AG04450 (cell line): ENCODE data around the gene THPO. TPM values are rescaled to one million over a fixed set of nuclear protein-coding genes. Genes with fewer than 3 reads are reported as not detected.
A peak's percentile ranks its signal among the peaks of the same experiment; 100 is the strongest.

Experiments
- CTCF ChIA-PET: fragments of 300-600, 350-600 bp; formaldehyde crosslinking; extraction: SDS; loops from one replicate; lab custom pipeline; 2022; ENCODE audit warnings: antibody characterized with exemption, inconsistent platforms; lab: Charles Lee
- POLR2A ChIA-PET: fragments of 350-600 bp; formaldehyde crosslinking; extraction: SDS; loops from one replicate; lab custom pipeline; 2021; ENCODE audit warnings: antibody characterized with exemption, inconsistent platforms; lab: Yijun Ruan, JAX
- DNase-seq: peaks from one replicate; pipeline ENCODE4 v3.0.0-alpha.2; 2011; ENCODE audit warnings: low read depth, low spot score
- H3K27ac ChIP-seq: one replicate; pipeline ENCODE4 v1.5.1; 2012; ENCODE audit warnings: low read depth, low read length, control low read depth
- H3K27me3 ChIP-seq: one replicate; pipeline ENCODE4 v1.6.0; 2012; ENCODE audit warnings: low read length; ENCODE audit not compliant: control insufficient read depth, insufficient read depth
- H3K4me3 ChIP-seq: 2 replicates; pipeline ENCODE4 v1.5.1; 2011; ENCODE audit warnings: mild to moderate bottlenecking, low read depth, low read length, control low read depth
- H3K9me3 ChIP-seq: 2 replicates; pipeline ENCODE4 v1.5.1; 2012; ENCODE audit warnings: low read length; ENCODE audit not compliant: control insufficient read depth, insufficient read depth
- polyA plus RNA-seq: library from polyadenylated mRNA; depleted of rRNA; stranded (reverse); fragments of >200 nt; gene quantifications from 2 replicates; pipeline ENCODE4 v1.2.3, GENCODE V29; 2011
- TF ChIP-seq, protein P1 (sequence below): IDR thresholded peaks from 2 replicates; pipeline ENCODE4 v1.5.1; 2011; ENCODE audit warnings: low read depth, low read length, control low read depth, inconsistent platforms

THPO gene
- polyA plus RNA-seq, 1 experiment = not detected

DNA sequence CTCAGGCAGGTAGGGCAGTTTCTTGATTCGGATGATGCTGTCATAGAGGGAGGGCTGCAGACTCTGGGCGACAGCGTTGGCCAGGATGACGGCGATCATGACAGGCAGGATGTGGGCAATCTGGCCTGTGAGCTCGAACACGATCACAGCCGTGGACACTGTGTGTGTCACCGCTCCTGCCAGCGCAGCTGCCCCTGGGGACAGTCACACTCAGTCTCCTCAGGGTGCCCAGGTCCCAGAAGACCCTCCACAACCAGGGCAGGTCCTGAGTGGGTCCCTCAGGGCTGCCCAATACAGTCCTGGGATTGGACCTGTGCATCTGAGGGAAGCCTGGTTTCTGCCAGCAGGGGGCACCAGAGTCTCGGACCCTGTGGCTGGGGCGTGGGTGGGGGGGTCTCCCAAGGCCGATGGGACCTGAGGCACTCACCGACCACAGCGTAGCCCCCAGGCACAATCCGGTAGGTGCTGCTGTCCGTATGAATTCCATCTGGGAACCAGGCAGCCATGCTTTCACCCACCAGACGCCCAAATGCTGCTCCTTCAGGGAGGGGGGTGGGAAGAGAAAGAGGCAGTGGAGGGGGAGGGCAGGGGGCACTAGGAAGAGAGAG, 23.8 kb downstream of the THPO start:
- H3K9me3 ChIP-seq = no peaks in the 10 kb centered on the region
- CTCF ChIA-PET = interaction anchor here (0.6 to 1.8 kb wide), 8 partner anchors 8 to 190 kb away, joined by 3 to 11 read pairs (median 4); partner anchors contain the start of genes CLCN2 and POLR2H
- no peaks in the 10 kb centered on the region for H3K27me3 ChIP-seq
- H3K27ac ChIP-seq = no peak overlapping the region
- no peak for DNase-seq
- H3K4me3 ChIP-seq = no peak overlapping the region
- TF ChIP-seq, protein P1, sequence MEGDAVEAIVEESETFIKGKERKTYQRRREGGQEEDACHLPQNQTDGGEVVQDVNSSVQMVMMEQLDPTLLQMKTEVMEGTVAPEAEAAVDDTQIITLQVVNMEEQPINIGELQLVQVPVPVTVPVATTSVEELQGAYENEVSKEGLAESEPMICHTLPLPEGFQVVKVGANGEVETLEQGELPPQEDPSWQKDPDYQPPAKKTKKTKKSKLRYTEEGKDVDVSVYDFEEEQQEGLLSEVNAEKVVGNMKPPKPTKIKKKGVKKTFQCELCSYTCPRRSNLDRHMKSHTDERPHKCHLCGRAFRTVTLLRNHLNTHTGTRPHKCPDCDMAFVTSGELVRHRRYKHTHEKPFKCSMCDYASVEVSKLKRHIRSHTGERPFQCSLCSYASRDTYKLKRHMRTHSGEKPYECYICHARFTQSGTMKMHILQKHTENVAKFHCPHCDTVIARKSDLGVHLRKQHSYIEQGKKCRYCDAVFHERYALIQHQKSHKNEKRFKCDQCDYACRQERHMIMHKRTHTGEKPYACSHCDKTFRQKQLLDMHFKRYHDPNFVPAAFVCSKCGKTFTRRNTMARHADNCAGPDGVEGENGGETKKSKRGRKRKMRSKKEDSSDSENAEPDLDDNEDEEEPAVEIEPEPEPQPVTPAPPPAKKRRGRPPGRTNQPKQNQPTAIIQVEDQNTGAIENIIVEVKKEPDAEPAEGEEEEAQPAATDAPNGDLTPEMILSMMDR = peak; percentile 69
- POLR2A ChIA-PET = no interaction called here

- ChIA-PET POLR2A (no interaction called here), CTCF (interaction anchor here (0.6 to 1.8 kb wide), 8 partner anchors 8 to 194 kb away, joined by 3 to 11 read pairs (median 4); partner anchors contain the start of genes CLCN2 and POLR2H)
- TF ChIP-seq, protein P1 = no peak
- no peaks in the 10 kb centered on the region for H3K9me3 ChIP-seq
- H3K4me3 ChIP-seq = no peak overlapping the region
- H3K27ac ChIP-seq = no peak overlapping the region
- H3K27me3 ChIP-seq = no peaks in the 10 kb centered on the region
- no peak for DNase-seq
Observed at GRCh38 chr3:184353546-184353941, 24.5 kb downstream of the THPO start.

DNA sequence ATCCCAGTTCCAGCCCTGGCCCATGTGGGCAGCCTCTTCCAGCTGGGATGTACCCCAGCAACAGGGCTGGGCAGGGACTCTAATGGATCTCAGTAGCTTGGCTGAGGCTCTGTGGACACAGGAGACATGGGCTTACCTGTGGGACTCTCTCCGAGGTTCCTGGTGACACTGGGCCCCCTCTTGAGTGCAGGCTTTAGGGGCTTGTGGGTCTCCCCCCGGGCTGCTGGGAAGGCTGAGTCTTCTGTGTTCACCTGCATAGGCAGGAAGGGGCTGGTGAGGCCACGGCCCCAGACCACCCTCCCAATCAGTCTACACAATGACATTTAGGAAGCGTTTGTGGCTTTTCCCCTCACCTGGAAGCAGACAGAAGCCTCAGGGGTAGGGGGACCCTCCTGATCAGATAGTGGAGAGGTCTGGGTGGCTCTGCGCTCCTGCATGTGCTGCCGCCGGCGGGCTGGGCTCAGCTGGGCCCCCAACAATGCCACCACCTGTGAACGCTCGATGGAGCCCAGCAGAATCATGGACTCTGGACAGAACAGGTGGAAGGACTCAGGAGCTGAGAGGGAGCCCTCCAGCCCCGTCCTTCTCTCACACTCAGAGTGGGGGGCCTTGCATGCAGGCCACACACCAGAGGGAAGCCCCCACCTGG, 25.0 kb downstream of the THPO start:
- no peak overlapping the region for H3K27ac ChIP-seq
- POLR2A ChIA-PET = no interaction called here
- TF ChIP-seq, protein P1 = no peak
- no peak overlapping the region for H3K4me3 ChIP-seq
- no peak for DNase-seq
- CTCF ChIA-PET = interaction anchor here (0.6 to 1.8 kb wide), 5 partner anchors 9 to 195 kb away, joined by 3 to 11 read pairs (median 4); partner anchors contain the start of genes CLCN2 and POLR2H
- no peaks in the 10 kb centered on the region for H3K9me3 ChIP-seq
- H3K27me3 ChIP-seq = no peaks in the 10 kb centered on the region

GRCh38 chr3:184352149-184352785, 25.7 kb downstream of the THPO start:
- TF ChIP-seq, protein P1 = no peak
- H3K27me3 ChIP-seq = no peaks in the 10 kb centered on the region
- POLR2A ChIA-PET = no interaction called here
- H3K4me3 ChIP-seq = no peak overlapping the region
- H3K27ac ChIP-seq = no peak overlapping the region
- CTCF ChIA-PET = no interaction called here
- no peak for DNase-seq
- no peaks in the 10 kb centered on the region for H3K9me3 ChIP-seq
